NCI-H1048 (cell line): ENCODE results near the gene RTF2.

Source experiments
- DNase-seq: peaks from one replicate; lab custom pipeline; 2025; lab: John Stamatoyannopoulos, UW

Gene RTF2

GRCh38 chr20:56468316-56469076, at the start of gene RTF2:
TSS of gene RTF2 (plus strand) at chr20:56468627. CDS start at chr20:56468698, 71 bp downstream.
- peak; percentile 85 for DNase-seq

- DNase-seq = no peak
These were observed 48.4 kb upstream of the RTF2 start for GRCh38 chr20:56420028-56420427.

- no peak for DNase-seq
These were observed 47.3 kb upstream of the RTF2 start for GRCh38 chr20:56420940-56421688.

GRCh38 chr20:56422076-56422823, 46.2 kb upstream of the RTF2 start:
- no peak for DNase-seq

GRCh38 chr20:56422824-56423189, 45.6 kb upstream of the RTF2 start:
- DNase-seq = no peak

GRCh38 chr20:56423211-56423610, 45.2 kb upstream of the RTF2 start:
- no peak for DNase-seq

GRCh38 chr20:56423886-56424285, 44.5 kb upstream of the RTF2 start:
- no peak for DNase-seq

GRCh38 chr20:56424931-56425330, 43.5 kb upstream of the RTF2 start:
- DNase-seq = no peak

GRCh38 chr20:56426026-56426425, 42.4 kb upstream of the RTF2 start:
- DNase-seq = no peak

GRCh38 chr20:56426926-56427325, 41.5 kb upstream of the RTF2 start:
- DNase-seq = no peak

GRCh38 chr20:56427797-56428196, 40.6 kb upstream of the RTF2 start:
- no peak for DNase-seq

GRCh38 chr20:56428410-56428809, 40.0 kb upstream of the RTF2 start:
- no peak for DNase-seq

- no peak for DNase-seq
These were observed 39.5 kb upstream of the RTF2 start for GRCh38 chr20:56428881-56429280.

- no peak for DNase-seq
These were observed 38.9 kb upstream of the RTF2 start for GRCh38 chr20:56429502-56429901.

GRCh38 chr20:56429941-56430340, 38.5 kb upstream of the RTF2 start:
- no peak for DNase-seq

GRCh38 chr20:56430461-56430860, 38.0 kb upstream of the RTF2 start:
- no peak for DNase-seq

GRCh38 chr20:56430957-56431356, 37.5 kb upstream of the RTF2 start:
- no peak for DNase-seq

- DNase-seq = no peak
These were observed 37.0 kb upstream of the RTF2 start for GRCh38 chr20:56431471-56431870.

GRCh38 chr20:56433221-56433879, 35.1 kb upstream of the RTF2 start:
- no peak for DNase-seq

GRCh38 chr20:56433880-56434255, 34.6 kb upstream of the RTF2 start:
- no peak for DNase-seq

GRCh38 chr20:56437196-56437960, 31.0 kb upstream of the RTF2 start:
- no peak for DNase-seq

- no peak for DNase-seq
These were observed 30.1 kb upstream of the RTF2 start for GRCh38 chr20:56438284-56438683.
